Trophoblast cell (in vitro differentiated cells and primary cell): ENCODE results near the gene PRPF40A.

Experiments
- DNase-seq, 2 donors: peaks; one replicate each; pipeline ENCODE4 v3.0.0-alpha.2; 2016
- H2AFZ ChIP-seq: 2 replicates; pipeline ENCODE4 v1.6.1; 2013; ENCODE audit warnings: low read length, moderate library complexity, mild to moderate bottlenecking; ENCODE audit not compliant: insufficient read depth, poor library complexity
- H2AK5ac ChIP-seq: 2 replicates; pipeline ENCODE4 v1.6.1; 2013; ENCODE audit warnings: mild to moderate bottlenecking, low read length
- H2BK120ac ChIP-seq: 2 replicates; pipeline ENCODE4 v1.6.1; 2013; ENCODE audit warnings: low read length, mild to moderate bottlenecking, moderate library complexity; ENCODE audit not compliant: insufficient read depth, poor library complexity
- H2BK12ac ChIP-seq: 2 replicates; pipeline ENCODE4 v1.6.1; 2013; ENCODE audit warnings: mild to moderate bottlenecking, low read length, moderate library complexity
- H2BK5ac ChIP-seq: 2 replicates; pipeline ENCODE4 v1.6.1; 2013; ENCODE audit warnings: low read length, low read depth, moderate library complexity, mild to moderate bottlenecking; ENCODE audit not compliant: poor library complexity
- H3K14ac ChIP-seq: 2 replicates; pipeline ENCODE4 v1.6.1; 2013; ENCODE audit warnings: mild to moderate bottlenecking, low read length
- H3K18ac ChIP-seq: 2 replicates; pipeline ENCODE4 v1.6.1; 2013; ENCODE audit warnings: mild to moderate bottlenecking, low read length
- H3K23ac ChIP-seq: 2 replicates; pipeline ENCODE4 v1.6.1; 2013; ENCODE audit warnings: low read length
- H3K27ac ChIP-seq: 2 replicates; pipeline ENCODE4 v1.5.1; 2013; ENCODE audit warnings: low read depth, mild to moderate bottlenecking, inconsistent platforms, low read length, moderate library complexity
- H3K27me3 ChIP-seq: 2 replicates; pipeline ENCODE4 v1.6.1; 2013; ENCODE audit warnings: inconsistent platforms, mild to moderate bottlenecking, low read length, moderate library complexity; ENCODE audit not compliant: insufficient read depth
- H3K36me3 ChIP-seq, 2 experiments: 1 replicate in 1 of 2; 2 replicates in 1 of 2; pipeline ENCODE4 v1.6.1; 2013; ENCODE audit warnings: low read length in 2 of 2, mild to moderate bottlenecking in 2 of 2, moderate library complexity in 1 of 2; ENCODE audit not compliant: insufficient read depth in 2 of 2, control insufficient read depth in 1 of 2
- H3K4ac ChIP-seq: 2 replicates; pipeline ENCODE4 v1.6.1; 2013; ENCODE audit warnings: low read depth, mild to moderate bottlenecking, low read length, moderate library complexity
- H3K4me1 ChIP-seq, 2 experiments: 1 replicate in 1 of 2; 2 replicates in 1 of 2; pipeline ENCODE4 v1.6.1; 2013; ENCODE audit warnings: low read length in 2 of 2, mild to moderate bottlenecking in 2 of 2, moderate library complexity in 1 of 2; ENCODE audit not compliant: insufficient read depth in 2 of 2, control insufficient read depth in 1 of 2
- H3K4me2 ChIP-seq: 2 replicates; pipeline ENCODE4 v1.6.1; 2013; ENCODE audit warnings: inconsistent platforms, mild to moderate bottlenecking, low read length, moderate library complexity
- H3K4me3 ChIP-seq: 2 replicates; pipeline ENCODE4 v1.5.1; 2013; ENCODE audit warnings: mild to moderate bottlenecking, low read depth, low read length, inconsistent platforms
- H3K79me1 ChIP-seq: one replicate; pipeline ENCODE4 v1.6.1; 2013; ENCODE audit warnings: low read length
- H3K79me2 ChIP-seq: 2 replicates; pipeline ENCODE4 v1.6.1; 2013; ENCODE audit warnings: low read length, mild to moderate bottlenecking; ENCODE audit not compliant: control insufficient read depth, insufficient read depth, poor library complexity
- H3K9ac ChIP-seq: 2 replicates; pipeline ENCODE4 v1.6.1; 2013; ENCODE audit warnings: mild to moderate bottlenecking, low read length
- H3K9me3 ChIP-seq: 2 replicates; pipeline ENCODE4 v1.6.1; 2013; ENCODE audit warnings: low read depth, mild to moderate bottlenecking, control low read depth, inconsistent platforms, low read length; ENCODE audit not compliant: insufficient read depth
- H4K12ac ChIP-seq: 2 replicates; pipeline ENCODE4 v1.6.1; 2013; ENCODE audit warnings: low read depth, mild to moderate bottlenecking, low read length, moderate library complexity
- H4K8ac ChIP-seq: 2 replicates; pipeline ENCODE4 v1.6.1; 2013; ENCODE audit warnings: low read depth, mild to moderate bottlenecking, low read length, moderate library complexity
- H4K91ac ChIP-seq: one replicate; pipeline ENCODE4 v1.6.1; 2013; ENCODE audit warnings: low read depth, mild to moderate bottlenecking, low read length, moderate library complexity
- WGBS: extraction: QIAGEN DNeasy Blood & Tissue Kit; methylation state at CpG from one replicate; pipeline ENCODE4 v1.1.7; 2013; ENCODE audit warnings: missing lambda C conversion rate; ENCODE audit not compliant: insufficient read length, insufficient coverage; ENCODE audit errors: extremely low coverage; 5-methylcytosine and 5-hydroxymethylcytosine counted together

Gene PRPF40A

DNA sequence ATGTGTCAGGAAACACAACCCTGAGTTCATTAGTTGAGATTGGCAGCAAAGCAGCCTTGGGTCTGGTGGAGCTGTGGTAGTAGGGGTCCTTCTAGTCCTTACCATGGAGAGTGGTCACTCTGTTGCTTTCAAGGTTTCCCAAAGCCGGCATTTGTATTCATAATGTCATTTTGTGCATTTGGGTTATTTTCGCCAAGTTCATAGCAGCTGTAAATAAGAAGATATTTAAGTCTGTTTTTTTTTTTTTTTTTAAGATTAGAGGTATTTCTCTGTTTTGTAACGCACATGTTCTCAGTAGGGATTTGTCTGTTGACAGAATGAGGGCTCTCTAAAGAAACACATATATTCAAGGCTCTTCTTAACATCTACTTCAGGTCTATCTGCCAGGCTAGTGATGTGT, 114.1 kb downstream of the PRPF40A start:
- WGBS = no CpG with 5 or more reads among the region's 3 CpGs

DNA sequence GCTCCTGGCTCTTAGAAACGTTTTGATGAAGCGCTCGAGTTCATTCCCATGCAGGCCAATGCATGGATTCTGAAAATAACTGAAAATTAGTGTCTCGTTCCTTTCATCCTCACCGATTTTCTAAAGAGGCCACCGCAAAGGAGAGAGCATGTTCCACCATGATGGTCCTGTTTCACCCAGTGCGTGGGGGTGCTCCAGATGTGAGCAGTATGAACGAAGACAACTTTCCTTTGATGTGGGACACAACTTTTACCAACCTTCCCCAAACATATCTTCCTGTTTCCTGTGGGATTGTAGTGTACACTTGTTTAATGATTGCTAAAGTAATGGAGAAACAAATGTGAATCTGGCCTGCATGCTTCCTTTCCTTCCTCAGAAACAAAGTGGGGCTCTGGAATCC, 114.5 kb downstream of the PRPF40A start:
- WGBS = no CpG with 5 or more reads among the region's 8 CpGs
- no peak overlapping the region for H3K9ac ChIP-seq

More for the DNA sequence above, 114.1 kb downstream of the PRPF40A start:
- H2AK5ac ChIP-seq = no peak overlapping the region
- no peak overlapping the region for H2AFZ ChIP-seq
- H3K27me3 ChIP-seq = no peaks in the 10 kb centered on the region
- H3K4me1 ChIP-seq = no peaks in the 10 kb centered on the region
- no peak overlapping the region for H3K4me3 ChIP-seq
- no peak overlapping the region for H2BK5ac ChIP-seq
- no peak overlapping the region for H3K23ac ChIP-seq
- no peak overlapping the region for H3K18ac ChIP-seq
- no peak overlapping the region for H3K4ac ChIP-seq
- H3K9ac ChIP-seq = no peak overlapping the region
- H3K14ac ChIP-seq = no peak overlapping the region
- H3K79me2 ChIP-seq = no peaks in the 10 kb centered on the region
- no peaks in the 10 kb centered on the region for H3K79me1 ChIP-seq
- H3K27ac ChIP-seq = no peak overlapping the region
- no peak overlapping the region for H4K8ac ChIP-seq
- H4K12ac ChIP-seq = no peak overlapping the region
- H3K4me2 ChIP-seq = no peak overlapping the region
- peaks cover 0 to 4% of the 10 kb centered on the region in 2 experiments for H3K36me3 ChIP-seq
- H2BK120ac ChIP-seq = no peak overlapping the region
- DNase-seq = no peak
- no peaks in the 10 kb centered on the region for H3K9me3 ChIP-seq
- H4K91ac ChIP-seq = no peak overlapping the region
- no peak overlapping the region for H2BK12ac ChIP-seq

More for the DNA sequence above, 114.5 kb downstream of the PRPF40A start:
- no peak overlapping the region for H2AFZ ChIP-seq
- no peak overlapping the region for H3K4me2 ChIP-seq
- no peak overlapping the region for H2AK5ac ChIP-seq
- no peak overlapping the region for H2BK5ac ChIP-seq
- no peak overlapping the region for H4K12ac ChIP-seq
- H3K79me2 ChIP-seq = no peaks in the 10 kb centered on the region
- H3K79me1 ChIP-seq = no peaks in the 10 kb centered on the region
- H3K27ac ChIP-seq = no peak overlapping the region
- no peaks in the 10 kb centered on the region for H3K4me1 ChIP-seq
- H2BK12ac ChIP-seq = no peak overlapping the region
- no peak overlapping the region for H3K14ac ChIP-seq
- H4K91ac ChIP-seq = no peak overlapping the region
- H3K18ac ChIP-seq = no peak overlapping the region
- H3K23ac ChIP-seq = no peak overlapping the region
- no peak overlapping the region for H4K8ac ChIP-seq
- H3K9me3 ChIP-seq = no peaks in the 10 kb centered on the region
- DNase-seq = no peak
- H3K4ac ChIP-seq = no peak overlapping the region
- no peak overlapping the region for H2BK120ac ChIP-seq
- no peaks in the 10 kb centered on the region for H3K27me3 ChIP-seq
- peaks cover 0 to 4% of the 10 kb centered on the region in 2 experiments for H3K36me3 ChIP-seq
- no peak overlapping the region for H3K4me3 ChIP-seq
